Endothelial cell of hepatic sinusoid (primary cell): ENCODE measurements around the gene PREX1.

Source experiments
- in situ Hi-C: cut with HindIII; loops from 2 replicates; pipeline ENCODE4 v1.10.0; 2017; ENCODE audit warnings: low sequenced_read_pairs

PREX1 gene

GRCh38 chr20:48706710-48707365 lies 121.0 kb downstream of the PREX1 start:
- in situ Hi-C loops, result no loop called here

GRCh38 chr20:48706116-48706656 lies 121.6 kb downstream of the PREX1 start:
- in situ Hi-C loops, result no loop called here

GRCh38 chr20:48705240-48706115 lies 122.3 kb downstream of the PREX1 start:
- in situ Hi-C loops, result no loop called here

- in situ Hi-C loops, result no loop called here
Measured at GRCh38 chr20:48704761-48705160, 123.0 kb downstream of the PREX1 start.

- in situ Hi-C loops, result no loop called here
Measured at GRCh38 chr20:48703511-48704219, 124.1 kb downstream of the PREX1 start.

- in situ Hi-C loops, result no loop called here
Measured at GRCh38 chr20:48703107-48703506, 124.7 kb downstream of the PREX1 start.

- in situ Hi-C loops, result no loop called here
Measured at GRCh38 chr20:48702455-48702913, 125.3 kb downstream of the PREX1 start.

GRCh38 chr20:48701702-48702101 lies 126.1 kb downstream of the PREX1 start:
- in situ Hi-C loops, result no loop called here

- in situ Hi-C loops, result no loop called here
Measured at GRCh38 chr20:48698507-48699267, 129.1 kb downstream of the PREX1 start.

- in situ Hi-C loops, result no loop called here
Measured at GRCh38 chr20:48697845-48698491, 129.8 kb downstream of the PREX1 start.

- in situ Hi-C loops, result no loop called here
Measured at GRCh38 chr20:48696671-48697070, 131.1 kb downstream of the PREX1 start.

GRCh38 chr20:48695738-48696137 lies 132.1 kb downstream of the PREX1 start:
- in situ Hi-C loops, result no loop called here

GRCh38 chr20:48695255-48695654 lies 132.5 kb downstream of the PREX1 start:
- in situ Hi-C loops, result no loop called here

- in situ Hi-C loops, result no loop called here
Measured at GRCh38 chr20:48694381-48694865, 133.4 kb downstream of the PREX1 start.

- in situ Hi-C loops, result no loop called here
Measured at GRCh38 chr20:48691523-48691922, 136.3 kb downstream of the PREX1 start.

GRCh38 chr20:48690888-48691287 lies 136.9 kb downstream of the PREX1 start:
- in situ Hi-C loops, result no loop called here

- in situ Hi-C loops, result no loop called here
Measured at GRCh38 chr20:48689874-48690571, 137.8 kb downstream of the PREX1 start.

GRCh38 chr20:48689388-48689787 lies 138.4 kb downstream of the PREX1 start:
- in situ Hi-C loops, result no loop called here

- in situ Hi-C loops, result no loop called here
Measured at GRCh38 chr20:48688579-48688978, 139.2 kb downstream of the PREX1 start.
